Thymus (tissue), 2 donors: ENCODE results near the gene ZNF562. TPM values are rescaled to one million over a fixed set of nuclear protein-coding genes. Genes with fewer than 3 reads are reported as not detected.

Experiments
- polyA plus RNA-seq: library from polyadenylated mRNA; stranded (reverse); fragments of 200-250 nt; gene quantifications from one replicate; pipeline ENCODE4 v1.2.3, GENCODE V29; 2013
- total RNA-seq: library from RNA; stranded (reverse); fragments of 120-200 nt; gene quantifications from one replicate; pipeline ENCODE4 v1.2.4, GENCODE V29; 2013
- donor health status: healthy.

ZNF562 gene
- total and polyA plus RNA-seq, 2 donors = 10.3 to 22.6 TPM

Other genes with a start within 250 kb of the ZNF562 start
- gene ZNF266, start 239.5 kb downstream of the ZNF562 start, total RNA-seq = 25.7 TPM
- gene ZNF266, start 239.5 kb downstream of the ZNF562 start, polyA plus RNA-seq = 151 TPM
- gene ZNF560, start 176.5 kb downstream of the ZNF562 start, total RNA-seq = 0.05 TPM
- gene ZNF560, start 176.5 kb downstream of the ZNF562 start, polyA plus RNA-seq = 0.21 TPM
- gene ZNF426, start 136.5 kb downstream of the ZNF562 start, total RNA-seq = 11.1 TPM
- 5.0 TPM for gene ZNF426, start 136.5 kb downstream of the ZNF562 start, polyA plus RNA-seq
- gene ZNF121, start 90.6 kb downstream of the ZNF562 start, total RNA-seq = 26.1 TPM
- 15.3 TPM for gene ZNF121, start 90.6 kb downstream of the ZNF562 start, polyA plus RNA-seq
- gene ZNF561, start 53.9 kb downstream of the ZNF562 start, total RNA-seq = 26.5 TPM
- 32.4 TPM for gene ZNF561, start 53.9 kb downstream of the ZNF562 start, polyA plus RNA-seq
- 10.1 TPM for gene ZNF846, start 93.6 kb upstream of the ZNF562 start, total RNA-seq
- gene ZNF846, start 93.6 kb upstream of the ZNF562 start, polyA plus RNA-seq = 23.1 TPM
- gene FBXL12, start 144.0 kb upstream of the ZNF562 start, total RNA-seq = 28.4 TPM
- 40.1 TPM for gene FBXL12, start 144.0 kb upstream of the ZNF562 start, polyA plus RNA-seq
- 577 TPM for gene UBL5, start 152.8 kb upstream of the ZNF562 start, total RNA-seq
- 749 TPM for gene UBL5, start 152.8 kb upstream of the ZNF562 start, polyA plus RNA-seq
- gene PIN1, start 160.2 kb upstream of the ZNF562 start, total RNA-seq = 118 TPM
- 87.5 TPM for gene PIN1, start 160.2 kb upstream of the ZNF562 start, polyA plus RNA-seq